Adipocyte (in vitro differentiated cells): Measurements from ENCODE around the gene BEND5.
A peak's percentile ranks its signal among the peaks of the same experiment; 100 is the strongest.

Experiments
- DNase-seq: peaks from one replicate; pipeline ENCODE4 v3.0.0-alpha.2; 2015; ENCODE audit warnings: low read depth
- H3K27me3 ChIP-seq: replicated peaks from 2 replicates; pipeline ENCODE4 v1.7.0; 2013; ENCODE audit warnings: mild to moderate bottlenecking, low read length, moderate library complexity; ENCODE audit not compliant: control insufficient read depth, insufficient read depth
- H3K36me3 ChIP-seq: 2 replicates; pipeline ENCODE4 v1.7.0; 2013; ENCODE audit warnings: low read length, mild to moderate bottlenecking, moderate library complexity; ENCODE audit not compliant: control insufficient read depth, insufficient read depth, severe bottlenecking
- H3K4me1 ChIP-seq: 2 replicates; pipeline ENCODE4 v1.7.0; 2013; ENCODE audit warnings: mild to moderate bottlenecking, low read length, moderate library complexity; ENCODE audit not compliant: control insufficient read depth, insufficient read depth
- H3K4me3 ChIP-seq: 2 replicates; pipeline ENCODE4 v1.7.0; 2013; ENCODE audit warnings: mild to moderate bottlenecking, low read length, moderate library complexity
- H3K9ac ChIP-seq: 2 replicates; pipeline ENCODE4 v1.7.0; 2013; ENCODE audit warnings: mild to moderate bottlenecking, low read length, moderate library complexity
- H3K9me3 ChIP-seq: 2 replicates; pipeline ENCODE4 v1.7.0; 2013; ENCODE audit warnings: mild to moderate bottlenecking, low read length, moderate library complexity; ENCODE audit not compliant: control insufficient read depth

The BEND5 gene

DNA sequence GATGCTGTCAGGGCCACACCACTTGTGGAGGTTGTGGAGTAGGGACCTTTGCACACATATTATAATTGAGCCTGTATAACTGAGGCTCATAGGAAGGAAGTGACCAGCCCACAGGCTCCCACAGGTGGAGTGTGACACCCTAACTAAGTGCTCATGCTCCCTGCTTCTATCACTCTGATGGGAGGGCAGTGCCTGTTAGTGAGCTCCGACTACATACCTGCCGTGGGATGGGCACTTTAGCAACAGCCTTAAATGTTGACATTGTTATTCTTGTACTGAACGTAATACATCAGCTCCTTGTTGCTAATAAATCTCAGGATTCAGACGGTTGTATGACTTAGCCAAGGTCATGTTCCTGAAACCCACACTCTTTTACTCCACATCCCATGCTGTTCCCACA lies 58.0 kb downstream of the BEND5 start:
- Histone ChIP-seq H3K4me1 (no peaks in the 10 kb centered on the region), H3K36me3 (no peaks in the 10 kb centered on the region), H3K4me3 (no peak overlapping the region), H3K9ac (no peak overlapping the region), H3K27me3 (no peaks in the 10 kb centered on the region), H3K9me3 (no peaks in the 10 kb centered on the region)
- no peak for DNase-seq

DNA sequence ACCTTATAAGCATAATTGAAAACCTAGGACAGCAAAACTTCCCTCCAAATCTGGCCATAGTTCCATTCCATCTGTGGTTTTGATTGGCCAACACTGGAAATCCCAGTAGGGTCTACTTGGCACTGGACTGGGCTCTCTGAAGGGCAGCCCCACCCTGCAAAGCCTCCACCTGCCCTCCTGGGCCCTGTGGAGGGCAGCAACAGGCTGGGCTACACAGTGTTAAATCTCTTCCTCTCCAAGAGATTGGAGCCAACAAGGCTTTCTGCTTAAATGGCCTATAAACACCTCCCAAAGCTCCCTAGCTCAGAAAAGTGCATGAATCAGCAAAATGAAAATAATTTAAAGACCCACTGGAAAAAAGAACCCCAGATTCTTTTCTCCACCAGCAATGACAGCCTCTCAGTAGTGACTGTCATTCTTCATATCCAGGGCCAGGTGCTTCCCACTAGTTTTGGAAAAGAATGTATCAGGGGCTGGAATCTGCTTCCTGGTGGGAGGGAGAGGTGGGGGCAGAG lies 58.5 kb downstream of the BEND5 start:
- Histone ChIP-seq H3K4me1 (no peaks in the 10 kb centered on the region), H3K4me3 (no peak overlapping the region), H3K36me3 (no peaks in the 10 kb centered on the region), H3K9me3 (no peaks in the 10 kb centered on the region), H3K27me3 (no peaks in the 10 kb centered on the region), H3K9ac (no peak overlapping the region)
- no peak for DNase-seq

GRCh38 chr1:48717082-48717481 lies 59.6 kb downstream of the BEND5 start:
- Histone ChIP-seq H3K9ac (no peak overlapping the region), H3K4me1 (no peaks in the 10 kb centered on the region), H3K36me3 (no peaks in the 10 kb centered on the region), H3K27me3 (peaks cover 6% of the 10 kb centered on the region), H3K4me3 (no peak overlapping the region), H3K9me3 (no peaks in the 10 kb centered on the region)
- no peak for DNase-seq

- Histone ChIP-seq H3K9me3 (no peaks in the 10 kb centered on the region), H3K27me3 (peaks cover 11% of the 10 kb centered on the region), H3K36me3 (no peaks in the 10 kb centered on the region), H3K9ac (no peak overlapping the region), H3K4me3 (no peak overlapping the region), H3K4me1 (no peaks in the 10 kb centered on the region)
- no peak for DNase-seq
Observed at GRCh38 chr1:48715921-48716320, 60.8 kb downstream of the BEND5 start.

DNA sequence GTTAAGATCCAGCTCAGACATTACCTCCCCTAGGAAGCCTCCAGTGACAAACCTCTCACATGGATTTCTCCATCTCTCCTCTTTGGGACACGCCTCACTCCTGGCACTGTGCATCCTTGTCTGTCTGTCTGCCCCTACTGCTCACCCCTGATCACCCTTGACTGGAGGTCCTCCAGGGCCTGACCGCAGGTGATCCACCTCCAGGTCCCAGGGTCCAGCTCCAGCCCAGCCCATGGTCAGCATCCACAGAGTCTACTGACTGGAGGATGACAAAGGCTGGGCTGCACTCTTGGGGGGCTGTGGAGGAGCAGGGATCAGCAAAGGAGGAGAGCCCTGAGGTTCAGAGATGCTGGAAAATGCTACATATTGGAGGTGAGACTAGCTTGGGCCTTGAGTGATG lies 65.8 kb downstream of the BEND5 start:
- Histone ChIP-seq H3K4me1 (no peaks in the 10 kb centered on the region), H3K36me3 (no peaks in the 10 kb centered on the region), H3K9ac (no peak overlapping the region), H3K27me3 (peaks cover 20% of the 10 kb centered on the region), H3K9me3 (no peaks in the 10 kb centered on the region), H3K4me3 (no peak overlapping the region)
- DNase-seq = no peak

DNA sequence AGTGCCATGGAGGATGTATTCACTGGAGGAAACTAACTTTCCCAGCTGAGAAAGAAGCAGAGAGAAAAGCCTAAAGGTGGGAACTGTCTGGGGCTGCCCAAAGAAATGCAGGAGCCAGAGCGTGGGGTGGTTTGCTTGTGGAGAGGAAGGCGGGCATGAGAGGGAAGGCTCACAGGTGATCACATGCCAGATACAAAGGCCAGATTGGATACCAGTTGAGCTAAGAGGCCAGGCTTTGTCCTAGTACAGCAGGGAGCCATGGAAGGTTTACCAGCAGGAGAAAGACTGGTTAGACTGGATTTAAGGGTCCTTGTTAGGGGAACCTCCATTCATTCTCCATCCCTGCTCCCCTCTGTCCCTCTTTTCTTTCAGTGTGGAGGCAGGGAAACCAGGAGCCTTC lies 66.4 kb downstream of the BEND5 start:
- H3K4me1 ChIP-seq = no peaks in the 10 kb centered on the region
- DNase-seq = no peak

GRCh38 chr1:48704736-48705135 lies 72.0 kb downstream of the BEND5 start:
- no peaks in the 10 kb centered on the region for H3K4me1 ChIP-seq
- no peaks in the 10 kb centered on the region for H3K9me3 ChIP-seq
- no peak overlapping the region for H3K4me3 ChIP-seq
- H3K36me3 ChIP-seq = no peaks in the 10 kb centered on the region
- no peak overlapping the region for H3K9ac ChIP-seq
- peaks cover 8% of the 10 kb centered on the region for H3K27me3 ChIP-seq
- DNase-seq = no peak

More for the DNA sequence above, 66.4 kb downstream of the BEND5 start:
- no peak overlapping the region for H3K9ac ChIP-seq
- H3K36me3 ChIP-seq = no peaks in the 10 kb centered on the region
- no peaks in the 10 kb centered on the region for H3K9me3 ChIP-seq
- H3K4me3 ChIP-seq = no peak overlapping the region
- H3K27me3 ChIP-seq = peaks cover 20% of the 10 kb centered on the region

GRCh38 chr1:48701445-48701844 lies 75.2 kb downstream of the BEND5 start:
- Histone ChIP-seq H3K27me3 (peaks cover 8% of the 10 kb centered on the region), H3K9ac (no peak overlapping the region), H3K36me3 (no peaks in the 10 kb centered on the region), H3K9me3 (no peaks in the 10 kb centered on the region), H3K4me1 (no peaks in the 10 kb centered on the region), H3K4me3 (no peak overlapping the region)
- no peak for DNase-seq

DNA sequence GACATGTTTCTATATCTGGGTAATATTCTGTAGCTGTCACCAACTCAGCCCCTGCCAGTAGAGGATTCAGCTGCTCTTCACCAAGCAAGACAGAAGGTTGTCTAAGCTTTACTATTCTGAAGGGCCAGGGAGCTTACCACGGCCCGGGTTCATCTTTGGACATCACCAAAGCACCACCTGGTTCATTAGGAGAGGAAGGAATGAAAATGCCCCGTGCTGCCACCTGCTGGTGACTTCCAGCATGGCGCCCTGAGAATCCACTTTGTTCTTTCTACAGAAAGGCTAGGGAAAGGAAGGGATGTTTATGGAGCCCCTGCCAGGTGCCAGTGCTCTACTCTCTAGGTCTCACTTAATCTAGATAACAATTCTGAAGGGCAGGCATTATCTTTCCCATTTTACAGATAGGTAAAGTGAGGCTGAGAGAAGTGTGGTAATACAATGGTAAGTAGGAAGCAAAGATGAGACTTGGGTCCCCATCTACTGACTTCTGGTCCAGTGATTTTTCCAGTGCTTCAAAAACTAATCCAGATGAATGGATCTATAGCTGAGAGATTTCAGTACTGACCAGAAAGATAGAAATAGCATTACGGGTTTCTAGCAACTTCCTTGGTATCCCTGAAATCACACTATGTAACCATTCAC lies 79.5 kb downstream of the BEND5 start:
- DNase-seq = peak; percentile 74
- no peak overlapping the region for H3K9ac ChIP-seq
- H3K9me3 ChIP-seq = no peaks in the 10 kb centered on the region
- H3K4me1 ChIP-seq = no peaks in the 10 kb centered on the region
- H3K4me3 ChIP-seq = no peak overlapping the region
- peaks cover 21% of the 10 kb centered on the region for H3K27me3 ChIP-seq
- no peaks in the 10 kb centered on the region for H3K36me3 ChIP-seq

DNA sequence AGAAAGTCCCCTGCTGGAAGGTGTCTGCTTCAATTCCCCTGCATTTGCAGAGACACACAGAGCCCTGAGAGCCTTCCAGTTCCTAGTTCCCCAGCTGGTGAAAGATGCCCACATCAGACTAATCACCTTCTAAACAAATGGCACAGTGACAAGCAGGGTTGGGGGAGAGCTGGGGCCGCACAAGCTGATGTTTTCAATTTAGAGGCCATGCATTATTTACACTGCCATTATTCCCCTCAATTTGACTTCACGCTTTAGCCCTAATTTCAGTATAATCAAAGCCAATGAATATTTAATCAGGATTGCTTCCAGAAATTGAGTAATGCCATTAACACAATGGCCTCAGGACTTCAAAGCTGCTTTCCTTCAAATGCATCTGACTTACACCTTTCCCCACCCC lies 81.5 kb downstream of the BEND5 start:
- Histone ChIP-seq H3K36me3 (no peaks in the 10 kb centered on the region), H3K4me1 (no peaks in the 10 kb centered on the region), H3K9ac (no peak overlapping the region), H3K9me3 (no peaks in the 10 kb centered on the region), H3K4me3 (no peak overlapping the region), H3K27me3 (peaks cover 23% of the 10 kb centered on the region)
- DNase-seq = no peak

DNA sequence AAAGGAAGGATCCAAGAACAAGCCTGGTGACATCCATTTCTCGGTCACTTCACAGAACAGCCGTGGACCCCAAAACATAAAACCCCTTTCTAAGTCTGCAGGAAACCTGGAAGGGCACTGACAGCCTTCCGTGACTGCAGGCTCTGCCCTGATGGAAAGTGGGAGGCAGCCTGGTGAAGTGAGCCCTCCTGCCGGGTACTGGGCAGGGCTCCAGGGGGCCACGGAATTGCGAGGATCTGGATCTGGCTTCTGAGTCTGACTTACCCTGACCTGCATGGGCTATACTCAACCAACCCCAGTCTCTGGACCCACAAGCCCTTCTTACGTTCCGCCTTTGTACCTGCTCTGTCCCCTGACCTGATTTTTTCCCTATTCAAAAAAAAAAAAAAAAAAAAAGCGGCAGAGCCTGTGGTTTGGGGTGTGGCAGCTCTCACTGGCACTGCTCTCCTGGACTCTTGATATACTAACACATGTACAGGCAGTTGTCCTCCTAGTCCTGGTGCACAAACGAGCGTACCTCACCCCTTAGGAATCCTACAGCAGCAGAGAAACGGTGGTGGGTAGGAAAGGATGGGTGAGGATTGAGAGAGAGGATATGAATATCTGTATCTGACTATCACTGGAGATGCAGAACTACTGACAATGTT lies 82.9 kb downstream of the BEND5 start:
- H3K4me3 ChIP-seq = no peak overlapping the region
- no peaks in the 10 kb centered on the region for H3K9me3 ChIP-seq
- no peak overlapping the region for H3K9ac ChIP-seq
- no peak for DNase-seq
- peaks cover 20% of the 10 kb centered on the region for H3K27me3 ChIP-seq
- no peaks in the 10 kb centered on the region for H3K36me3 ChIP-seq
- no peaks in the 10 kb centered on the region for H3K4me1 ChIP-seq
